ENCODE data around the gene METTL26.

METTL26 gene

GRCh38 chr16:630249-630814 lies 5.8 kb downstream of the METTL26 start:
- Histone ChIP-seq H3K9me3 (ENCODE audit: control insufficient read depth in 1 of 2, low read length in 2 of 2) (no peaks in the 10 kb centered on the region), H3K36me3 (ENCODE audit: control insufficient read depth in 1 of 2, insufficient read depth in 2 of 2, low read length in 2 of 2) (peaks cover 0 to 39% of the 10 kb centered on the region in 2 donors), H3K4me3 (ENCODE audit: low read depth in 1 of 2, low read length in 2 of 2) (no peak overlapping the region), H3K4me1 (ENCODE audit: control insufficient read depth in 1 of 2, insufficient read depth in 2 of 2, low read length in 2 of 2) (peaks cover 0 to 16% of the 10 kb centered on the region in 2 donors), H3K27me3 (ENCODE audit: control insufficient read depth in 1 of 2, insufficient read depth in 2 of 2, low read length in 2 of 2) (no peaks in the 10 kb centered on the region), H3K9ac (ENCODE audit: low read depth in 1 of 2, low read length in 2 of 2) (no peak overlapping the region), H3K27ac (ENCODE audit: low read depth, low read length) (no peak overlapping the region)

GRCh38 chr16:629833-630248 lies 6.3 kb downstream of the METTL26 start:
- Histone ChIP-seq H3K4me3 (ENCODE audit: low read depth in 1 of 2, low read length in 2 of 2) (no peak overlapping the region), H3K36me3 (ENCODE audit: control insufficient read depth in 1 of 2, insufficient read depth in 2 of 2, low read length in 2 of 2) (peaks cover 0 to 39% of the 10 kb centered on the region in 2 donors), H3K27ac (ENCODE audit: low read depth, low read length) (no peak overlapping the region), H3K27me3 (ENCODE audit: control insufficient read depth in 1 of 2, insufficient read depth in 2 of 2, low read length in 2 of 2) (no peaks in the 10 kb centered on the region), H3K4me1 (ENCODE audit: control insufficient read depth in 1 of 2, insufficient read depth in 2 of 2, low read length in 2 of 2) (peaks cover 0 to 11% of the 10 kb centered on the region in 2 donors), H3K9me3 (ENCODE audit: control insufficient read depth in 1 of 2, low read length in 2 of 2) (no peaks in the 10 kb centered on the region), H3K9ac (ENCODE audit: low read depth in 1 of 2, low read length in 2 of 2) (no peak overlapping the region)

- Histone ChIP-seq H3K9me3 (ENCODE audit: control insufficient read depth in 1 of 2, low read length in 2 of 2) (no peaks in the 10 kb centered on the region), H3K4me3 (ENCODE audit: low read depth in 1 of 2, low read length in 2 of 2) (no peak overlapping the region), H3K4me1 (ENCODE audit: control insufficient read depth in 1 of 2, insufficient read depth in 2 of 2, low read length in 2 of 2) (peaks cover 0 to 9% of the 10 kb centered on the region in 2 donors), H3K27ac (ENCODE audit: low read depth, low read length) (no peak overlapping the region), H3K9ac (ENCODE audit: low read depth in 1 of 2, low read length in 2 of 2) (no peak overlapping the region), H3K36me3 (ENCODE audit: control insufficient read depth in 1 of 2, insufficient read depth in 2 of 2, low read length in 2 of 2) (peaks cover 0 to 38% of the 10 kb centered on the region in 2 donors), H3K27me3 (ENCODE audit: control insufficient read depth in 1 of 2, insufficient read depth in 2 of 2, low read length in 2 of 2) (no peaks in the 10 kb centered on the region)
Observed at GRCh38 chr16:629185-629832, 6.8 kb downstream of the METTL26 start.

- H3K9ac ChIP-seq (ENCODE audit: low read depth in 1 of 2, low read length in 2 of 2): no peak overlapping the region
- H3K27me3 ChIP-seq (ENCODE audit: control insufficient read depth in 1 of 2, insufficient read depth in 2 of 2, low read length in 2 of 2): no peaks in the 10 kb centered on the region
- H3K27ac ChIP-seq (ENCODE audit: low read depth, low read length): no peak overlapping the region
- H3K4me1 ChIP-seq (ENCODE audit: control insufficient read depth in 1 of 2, insufficient read depth in 2 of 2, low read length in 2 of 2): peaks cover 0 to 9% of the 10 kb centered on the region in 2 donors
- H3K36me3 ChIP-seq (ENCODE audit: control insufficient read depth in 1 of 2, insufficient read depth in 2 of 2, low read length in 2 of 2): peaks cover 0 to 30% of the 10 kb centered on the region in 2 donors
- H3K4me3 ChIP-seq (ENCODE audit: low read depth in 1 of 2, low read length in 2 of 2): no peak overlapping the region
- H3K9me3 ChIP-seq (ENCODE audit: control insufficient read depth in 1 of 2, low read length in 2 of 2): no peaks in the 10 kb centered on the region
Observed at GRCh38 chr16:628321-629061, 7.6 kb downstream of the METTL26 start.

- Histone ChIP-seq H3K36me3 (ENCODE audit: control insufficient read depth in 1 of 2, insufficient read depth in 2 of 2, low read length in 2 of 2) (peaks cover 0 to 30% of the 10 kb centered on the region in 2 donors), H3K27me3 (ENCODE audit: control insufficient read depth in 1 of 2, insufficient read depth in 2 of 2, low read length in 2 of 2) (no peaks in the 10 kb centered on the region), H3K4me1 (ENCODE audit: control insufficient read depth in 1 of 2, insufficient read depth in 2 of 2, low read length in 2 of 2) (peaks cover 0 to 9% of the 10 kb centered on the region in 2 donors), H3K27ac (ENCODE audit: low read depth, low read length) (no peak overlapping the region), H3K9ac (ENCODE audit: low read depth in 1 of 2, low read length in 2 of 2) (no peak overlapping the region), H3K4me3 (ENCODE audit: low read depth in 1 of 2, low read length in 2 of 2) (no peak overlapping the region), H3K9me3 (ENCODE audit: control insufficient read depth in 1 of 2, low read length in 2 of 2) (no peaks in the 10 kb centered on the region)
Observed at GRCh38 chr16:627454-628239, 8.5 kb downstream of the METTL26 start.

- no peaks in the 10 kb centered on the region for H3K9me3 ChIP-seq (ENCODE audit: control insufficient read depth in 1 of 2, low read length in 2 of 2)
- no peak overlapping the region for H3K9ac ChIP-seq (ENCODE audit: low read depth in 1 of 2, low read length in 2 of 2)
- no peak overlapping the region for H3K4me3 ChIP-seq (ENCODE audit: low read depth in 1 of 2, low read length in 2 of 2)
- no peaks in the 10 kb centered on the region for H3K27me3 ChIP-seq (ENCODE audit: control insufficient read depth in 1 of 2, insufficient read depth in 2 of 2, low read length in 2 of 2)
- peaks cover 0 to 30% of the 10 kb centered on the region in 2 donors for H3K36me3 ChIP-seq (ENCODE audit: control insufficient read depth in 1 of 2, insufficient read depth in 2 of 2, low read length in 2 of 2)
- no peak overlapping the region for H3K27ac ChIP-seq (ENCODE audit: low read depth, low read length)
- H3K4me1 ChIP-seq (ENCODE audit: control insufficient read depth in 1 of 2, insufficient read depth in 2 of 2, low read length in 2 of 2): peaks cover 0 to 9% of the 10 kb centered on the region in 2 donors
Observed at GRCh38 chr16:626787-627453, 9.2 kb downstream of the METTL26 start.

GRCh38 chr16:625977-626765 lies 9.9 kb downstream of the METTL26 start:
- peaks cover 0 to 30% of the 10 kb centered on the region in 2 donors for H3K36me3 ChIP-seq (ENCODE audit: control insufficient read depth in 1 of 2, insufficient read depth in 2 of 2, low read length in 2 of 2)
- H3K4me1 ChIP-seq (ENCODE audit: control insufficient read depth in 1 of 2, insufficient read depth in 2 of 2, low read length in 2 of 2): peaks cover 0 to 12% of the 10 kb centered on the region in 2 donors
- H3K4me3 ChIP-seq (ENCODE audit: low read depth in 1 of 2, low read length in 2 of 2): no peak overlapping the region
- H3K27me3 ChIP-seq (ENCODE audit: control insufficient read depth in 1 of 2, insufficient read depth in 2 of 2, low read length in 2 of 2): no peaks in the 10 kb centered on the region
- no peak overlapping the region for H3K9ac ChIP-seq (ENCODE audit: low read depth in 1 of 2, low read length in 2 of 2)
- no peaks in the 10 kb centered on the region for H3K9me3 ChIP-seq (ENCODE audit: control insufficient read depth in 1 of 2, low read length in 2 of 2)
- H3K27ac ChIP-seq (ENCODE audit: low read depth, low read length): no peak overlapping the region

GRCh38 chr16:625117-625976 lies 10.8 kb downstream of the METTL26 start:
- no peak overlapping the region for H3K27ac ChIP-seq (ENCODE audit: low read depth, low read length)
- H3K4me3 ChIP-seq (ENCODE audit: low read depth in 1 of 2, low read length in 2 of 2): no peak overlapping the region
- no peak overlapping the region for H3K9ac ChIP-seq (ENCODE audit: low read depth in 1 of 2, low read length in 2 of 2)
- peaks cover 0 to 30% of the 10 kb centered on the region in 2 donors for H3K36me3 ChIP-seq (ENCODE audit: control insufficient read depth in 1 of 2, insufficient read depth in 2 of 2, low read length in 2 of 2)
- no peaks in the 10 kb centered on the region for H3K27me3 ChIP-seq (ENCODE audit: control insufficient read depth in 1 of 2, insufficient read depth in 2 of 2, low read length in 2 of 2)
- H3K4me1 ChIP-seq (ENCODE audit: control insufficient read depth in 1 of 2, insufficient read depth in 2 of 2, low read length in 2 of 2): peaks cover 0 to 10% of the 10 kb centered on the region in 2 donors
- H3K9me3 ChIP-seq (ENCODE audit: control insufficient read depth in 1 of 2, low read length in 2 of 2): no peaks in the 10 kb centered on the region
